ENCODE measurements around the gene PSMD3.
A peak's percentile ranks its signal among the peaks of the same experiment; 100 is the strongest.

PSMD3 gene

GRCh38 chr17:39960524-39961041, 20.0 kb upstream of the PSMD3 start:
- DNase-seq (ENCODE audit: low read depth) = no peak

GRCh38 chr17:39962642-39963220, 17.9 kb upstream of the PSMD3 start, which contains the start of gene GSDMA:
Gene GSDMA, plus strand, starts transcription at chr17:39963004. Its CDS starts 2,684 bp downstream, at chr17:39965688.
- no peak for DNase-seq (ENCODE audit: low read depth)

- DNase-seq (ENCODE audit: low read depth) = no peak
These were observed 16.8 kb upstream of the PSMD3 start for GRCh38 chr17:39963829-39964228.

GRCh38 chr17:39965017-39965699, 15.4 kb upstream of the PSMD3 start:
- no peak for DNase-seq (ENCODE audit: low read depth)

- no peak for DNase-seq (ENCODE audit: low read depth)
These were observed 13.8 kb upstream of the PSMD3 start for GRCh38 chr17:39966771-39967170.

GRCh38 chr17:39968761-39969160, 11.8 kb upstream of the PSMD3 start:
- DNase-seq (ENCODE audit: low read depth) = no peak

- DNase-seq (ENCODE audit: low read depth) = no peak
These were observed 11.2 kb upstream of the PSMD3 start for GRCh38 chr17:39969375-39969774.

GRCh38 chr17:39970157-39970692, 10.4 kb upstream of the PSMD3 start:
- DNase-seq (ENCODE audit: low read depth) = peak; percentile 71

- DNase-seq (ENCODE audit: low read depth) = no peak
These were observed 9.5 kb upstream of the PSMD3 start for GRCh38 chr17:39971076-39971603.

- DNase-seq (ENCODE audit: low read depth) = no peak
These were observed 8.3 kb upstream of the PSMD3 start for GRCh38 chr17:39972271-39972670.

GRCh38 chr17:39973496-39973895, 7.1 kb upstream of the PSMD3 start:
- no peak for DNase-seq (ENCODE audit: low read depth)

- no peak for DNase-seq (ENCODE audit: low read depth)
These were observed 6.2 kb upstream of the PSMD3 start for GRCh38 chr17:39974433-39974832.

GRCh38 chr17:39975801-39976200, 4.8 kb upstream of the PSMD3 start:
- DNase-seq (ENCODE audit: low read depth) = no peak

GRCh38 chr17:39979016-39979670, 1.5 kb upstream of the PSMD3 start:
- DNase-seq (ENCODE audit: low read depth) = no peak

GRCh38 chr17:39979893-39980350, 685 bp upstream of the PSMD3 start:
- peak; percentile 69 for DNase-seq (ENCODE audit: low read depth)

- DNase-seq (ENCODE audit: low read depth) = no peak
These were observed 667 bp downstream of the PSMD3 start for GRCh38 chr17:39981207-39981741.

- no peak for DNase-seq (ENCODE audit: low read depth)
These were observed 1.3 kb downstream of the PSMD3 start for GRCh38 chr17:39981766-39982375.

- no peak for DNase-seq (ENCODE audit: low read depth)
These were observed 7.7 kb downstream of the PSMD3 start for GRCh38 chr17:39988206-39988810.

GRCh38 chr17:39994448-39994847, 13.8 kb downstream of the PSMD3 start:
- no peak for DNase-seq (ENCODE audit: low read depth)

GRCh38 chr17:39995438-39995837, 14.8 kb downstream of the PSMD3 start:
- DNase-seq (ENCODE audit: low read depth) = no peak

- no peak for DNase-seq (ENCODE audit: low read depth)
These were observed 15.6 kb downstream of the PSMD3 start for GRCh38 chr17:39996162-39996561.

Measured in CMK (cell line).